ENCODE measurements around the gene IVD.
"Not testable (repeated sequence)": the region's sequence is repeated elsewhere in the genome, so short reads cannot be mapped to it uniquely, and the experiment has no call there.

Gene IVD

GRCh38 chr15:40448354-40448753 lies 42.8 kb downstream of the IVD start:
- H3K27ac ChIP-seq = no peak overlapping the region
- H3K4me3 ChIP-seq = no peak overlapping the region

DNA sequence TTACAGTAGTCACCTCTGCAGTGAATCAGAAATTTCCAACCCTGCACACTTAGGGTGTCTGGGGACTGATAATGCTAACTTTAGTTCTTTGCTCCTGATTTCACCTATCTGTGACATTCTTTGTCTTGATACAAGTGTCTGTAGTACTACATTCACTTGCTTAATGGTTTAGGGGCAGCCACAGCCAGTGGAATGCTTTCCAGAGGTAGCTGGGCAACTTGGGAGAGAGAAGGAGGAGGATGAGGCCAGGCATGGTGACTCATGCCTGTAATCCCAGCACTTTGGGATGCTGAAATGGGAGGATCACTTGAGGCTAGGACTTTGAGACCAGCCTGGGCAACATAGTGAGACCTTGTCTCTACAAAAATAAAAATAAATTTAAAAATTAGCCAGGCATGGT lies 43.7 kb downstream of the IVD start:
- H3K4me3 ChIP-seq = no peak overlapping the region
- H3K27ac ChIP-seq = no peak overlapping the region

GRCh38 chr15:40450047-40450446 lies 44.5 kb downstream of the IVD start:
- Histone ChIP-seq H3K27ac (no peak overlapping the region), H3K4me3 (no peak overlapping the region)

GRCh38 chr15:40451527-40452158 lies 46.0 kb downstream of the IVD start:
- no peak overlapping the region for H3K4me3 ChIP-seq
- H3K27ac ChIP-seq = no peak overlapping the region

GRCh38 chr15:40452296-40453090 lies 46.9 kb downstream of the IVD start:
- Histone ChIP-seq H3K4me3 (no peak overlapping the region), H3K27ac (peak overlapping the region in 1 of 21 experiments; percentile 20)

GRCh38 chr15:40453941-40454340 lies 48.3 kb downstream of the IVD start:
- H3K4me3 ChIP-seq, H3K27ac ChIP-seq: not testable (repeated sequence)

GRCh38 chr15:40454904-40455391 lies 49.4 kb downstream of the IVD start:
- Histone ChIP-seq H3K4me3 (no peak overlapping the region), H3K27ac (no peak overlapping the region)

DNA sequence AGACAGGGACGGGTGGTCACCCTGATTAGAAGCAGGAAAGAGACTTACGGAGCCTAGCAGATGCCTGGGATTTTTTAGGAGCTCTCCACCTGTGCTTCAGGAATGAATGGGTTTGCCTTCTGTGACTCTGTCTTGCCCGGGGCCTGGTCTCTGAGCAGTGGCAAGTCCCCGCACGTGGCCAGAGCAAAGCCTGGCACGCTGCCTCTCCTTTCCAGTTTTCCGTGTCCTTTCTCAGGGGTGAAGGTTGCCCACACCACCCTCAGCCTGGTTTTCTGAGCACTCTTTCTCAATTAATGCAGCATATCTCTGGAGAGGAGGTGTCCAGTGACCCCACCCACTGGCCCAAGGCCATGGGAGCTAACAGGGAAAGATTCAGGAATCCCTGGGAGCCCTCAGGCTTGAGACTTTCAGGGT lies 50.7 kb downstream of the IVD start:
- no peak overlapping the region for H3K4me3 ChIP-seq
- H3K27ac ChIP-seq = peak overlapping the region in 1 of 21 experiments; percentile 38

DNA sequence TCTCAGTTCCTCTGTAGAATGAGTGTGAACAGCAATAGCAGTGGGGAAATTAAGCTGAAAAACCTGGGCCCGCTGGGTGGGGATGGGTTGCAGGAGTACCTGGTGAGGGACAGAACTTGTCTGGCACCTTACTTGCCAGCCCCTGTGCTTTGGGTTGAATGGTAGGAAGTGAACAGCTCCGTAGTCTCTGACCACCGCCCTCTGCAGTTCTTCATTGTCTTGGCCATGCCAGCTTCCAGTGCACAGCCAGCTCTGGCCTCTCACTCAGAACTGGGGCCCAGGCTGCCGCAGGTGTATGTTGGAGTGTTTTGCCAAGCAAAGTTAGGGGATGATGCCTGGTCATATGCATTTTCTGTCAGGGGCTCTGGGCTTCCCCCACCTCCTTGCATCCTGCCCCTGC lies 51.1 kb downstream of the IVD start:
- H3K4me3 ChIP-seq = no peak overlapping the region
- peak overlapping the region in 1 of 21 experiments; percentile 38 for H3K27ac ChIP-seq

- no peak overlapping the region for H3K4me3 ChIP-seq
- no peak overlapping the region for H3K27ac ChIP-seq
These were observed 53.1 kb downstream of the IVD start for GRCh38 chr15:40458495-40459371.

DNA sequence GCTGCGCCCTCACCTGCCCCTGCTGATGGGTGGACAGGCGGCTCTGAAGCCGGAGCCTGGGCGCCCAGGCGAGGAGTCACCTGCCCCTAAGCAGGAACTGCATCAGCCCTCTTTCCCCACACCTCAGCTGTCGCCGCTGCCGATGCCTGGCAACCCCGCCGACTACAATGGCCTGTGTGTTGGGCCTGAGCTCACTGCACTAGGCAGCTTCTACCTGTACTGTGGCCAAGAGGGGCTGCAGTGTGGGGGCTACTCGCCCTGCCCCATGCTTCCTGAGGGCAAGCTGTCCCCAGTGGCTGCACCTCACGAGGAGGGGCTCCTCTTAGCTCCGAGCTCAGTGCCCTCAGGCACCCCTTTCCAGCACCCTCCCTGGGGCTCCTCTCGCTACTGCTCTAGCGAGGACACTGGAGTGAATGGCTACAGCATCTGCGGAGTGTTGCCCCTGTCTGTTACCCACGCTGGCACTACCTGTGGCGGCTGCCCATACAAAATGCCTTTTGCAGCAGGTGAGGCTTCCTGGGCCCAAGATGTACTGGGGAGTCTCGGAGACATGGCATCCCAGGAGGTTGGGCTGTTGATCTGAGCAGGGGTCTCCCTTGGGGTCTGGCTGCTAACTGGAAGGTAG lies 53.9 kb downstream of the IVD start:
- Histone ChIP-seq H3K4me3 (no peak overlapping the region), H3K27ac (no peak overlapping the region)

DNA sequence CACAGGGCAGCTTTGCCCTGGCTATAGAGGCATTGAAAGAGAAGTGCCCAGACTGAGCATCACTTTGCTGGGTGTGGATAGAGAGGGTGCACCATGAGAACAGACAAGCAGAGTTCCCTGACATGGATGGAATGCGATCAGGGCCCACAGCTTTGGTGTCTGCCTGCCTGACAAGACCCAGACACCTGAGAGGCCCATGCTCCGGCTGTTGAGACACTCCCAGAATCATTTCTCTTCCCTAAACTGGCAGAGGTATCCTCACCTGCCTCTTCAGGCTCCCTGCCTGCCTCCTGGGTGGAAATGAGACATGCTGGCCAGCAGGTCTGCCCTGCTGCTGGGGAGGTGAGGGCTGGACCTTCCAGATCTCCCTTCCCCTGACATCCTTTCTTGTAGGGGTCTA lies 54.8 kb downstream of the IVD start:
- no peak overlapping the region for H3K4me3 ChIP-seq
- no peak overlapping the region for H3K27ac ChIP-seq

- no peak overlapping the region for H3K4me3 ChIP-seq
- H3K27ac ChIP-seq = no peak overlapping the region
These were observed 56.4 kb downstream of the IVD start for GRCh38 chr15:40461958-40462357.

- Histone ChIP-seq H3K4me3 (no peak overlapping the region), H3K27ac (no peak overlapping the region)
These were observed 57.7 kb downstream of the IVD start for GRCh38 chr15:40463279-40463678.

- H3K27ac ChIP-seq = peak overlapping the region in 1 of 21 experiments; percentile 7
- no peak overlapping the region for H3K4me3 ChIP-seq
These were observed 58.4 kb downstream of the IVD start for GRCh38 chr15:40463886-40464545.

DNA sequence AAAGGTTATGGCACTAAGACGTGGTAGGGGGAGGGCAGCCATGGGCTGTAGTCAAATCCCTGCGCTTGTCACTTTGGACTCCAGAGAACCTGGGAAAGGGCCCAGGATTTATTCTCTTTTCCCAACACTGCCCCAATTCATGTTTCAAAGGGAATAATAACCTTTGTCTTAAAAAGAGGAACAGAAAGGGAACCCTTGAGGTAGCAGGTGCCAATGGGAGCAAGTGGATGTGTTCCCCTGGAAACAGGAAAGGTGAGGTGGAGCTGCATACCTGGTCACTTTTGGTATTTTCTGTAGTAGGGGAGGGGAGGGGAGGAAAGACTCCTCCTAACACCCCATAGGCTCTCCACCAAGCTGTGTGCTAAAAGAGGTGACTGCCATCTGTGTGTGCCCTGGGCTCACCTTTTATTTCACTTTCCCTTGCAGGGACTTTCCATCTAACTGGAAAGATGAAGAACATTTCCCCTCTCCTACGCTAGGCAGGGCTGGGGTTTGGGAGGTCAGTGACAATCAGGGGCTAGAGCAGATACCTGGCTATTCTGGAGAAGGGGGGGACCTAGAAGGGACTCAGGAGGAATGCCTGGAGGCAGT lies 59.1 kb downstream of the IVD start:
- H3K27ac ChIP-seq = peak overlapping the region in 1 of 21 experiments; percentile 7
- no peak overlapping the region for H3K4me3 ChIP-seq

- Histone ChIP-seq H3K4me3 (no peak overlapping the region), H3K27ac (peak overlapping the region in 3 of 21 experiments; percentile 16 to 34 (median 29))
These were observed 60.3 kb downstream of the IVD start for GRCh38 chr15:40465939-40466338.

DNA sequence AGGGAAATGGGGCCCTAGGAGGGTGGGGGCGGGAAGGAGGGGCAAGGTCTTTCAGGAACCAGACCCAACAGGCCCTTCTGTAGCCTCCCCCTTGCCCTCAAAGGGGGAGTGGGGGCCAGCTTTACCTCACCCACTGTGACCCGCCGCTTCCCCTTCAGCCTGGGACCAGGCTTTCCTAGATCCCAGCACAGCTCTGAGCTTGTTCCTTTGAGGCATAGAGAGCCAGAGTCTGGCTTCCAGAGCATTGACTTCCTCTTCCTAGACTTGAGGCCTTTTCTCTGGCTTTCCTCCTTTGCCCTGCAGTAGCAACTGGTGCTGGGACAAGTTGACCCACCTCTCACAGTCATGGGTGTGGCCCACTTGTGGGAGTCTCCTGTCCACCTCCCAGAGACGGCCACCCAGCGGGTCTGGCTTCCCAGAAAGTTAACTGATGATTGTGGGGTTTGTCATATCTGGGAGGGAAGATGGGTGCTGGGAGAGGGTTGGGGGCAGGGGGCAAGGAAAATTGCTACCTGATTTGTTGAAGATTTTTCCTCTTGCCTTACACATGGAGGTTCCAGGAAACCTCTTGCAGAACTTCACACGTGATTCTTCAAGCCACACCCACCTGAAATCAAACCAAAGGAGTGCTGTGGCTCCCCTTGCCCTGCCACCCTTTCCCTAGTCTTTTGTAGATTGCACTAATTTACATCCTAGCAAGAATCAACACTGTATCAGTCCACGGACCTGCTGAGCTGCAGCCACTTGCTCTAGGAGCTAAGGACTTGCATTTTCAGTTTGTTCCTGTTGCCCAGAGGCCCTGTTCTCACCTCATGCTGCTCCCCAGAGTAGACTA lies 61.0 kb downstream of the IVD start:
- Histone ChIP-seq H3K27ac (peak overlapping the region in 6 of 21 experiments; percentile 7 to 34 (median 26)), H3K4me3 (no peak overlapping the region)

Data from skin epidermis (tissue), 12 donors.